ENCODE measurements around the gene CTNS. TPM values are rescaled to one million over a fixed set of nuclear protein-coding genes. Genes with fewer than 3 reads are reported as not detected.

CTNS gene
- total RNA-seq, 4 donors from 2014 or later = 1.2 to 25.7 (median 18.8) TPM

DNA sequence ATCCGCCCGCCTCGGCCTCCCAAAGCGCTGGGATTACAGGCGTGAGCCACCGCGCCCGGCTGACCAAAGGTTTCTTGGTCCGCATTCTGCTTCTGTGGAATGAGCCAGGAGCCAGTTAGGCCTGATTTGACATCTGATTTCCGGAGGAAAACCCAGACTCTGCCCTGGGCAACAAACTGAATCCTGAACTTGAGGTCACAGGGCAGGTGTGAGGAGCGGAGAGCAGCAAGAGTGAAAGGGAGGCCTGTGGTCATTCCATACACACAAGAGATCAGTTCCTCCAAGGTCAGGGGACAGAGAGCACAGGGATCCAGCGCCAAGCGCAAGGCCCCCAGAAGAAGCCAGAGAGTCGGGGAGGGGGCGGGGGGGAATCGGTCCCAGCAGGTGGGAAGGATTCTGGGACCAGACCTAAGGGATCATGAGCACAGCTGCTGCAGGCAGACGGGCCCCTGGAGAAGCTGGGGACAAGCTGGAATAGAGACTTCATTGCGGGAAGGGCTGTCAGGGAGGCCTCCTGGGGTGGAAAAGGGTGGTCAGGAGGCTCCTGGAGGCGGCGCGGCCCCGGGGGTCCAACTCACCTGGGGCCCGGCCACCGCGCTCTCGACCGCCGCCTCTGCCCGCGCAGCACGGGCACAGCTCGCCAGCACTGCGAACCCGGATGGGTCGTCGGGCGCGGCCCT lies 946 bp upstream of the CTNS start:
- H3K27me3 ChIP-seq = no peaks in the 10 kb centered on the region
- TF ChIP-seq, protein P1, sequence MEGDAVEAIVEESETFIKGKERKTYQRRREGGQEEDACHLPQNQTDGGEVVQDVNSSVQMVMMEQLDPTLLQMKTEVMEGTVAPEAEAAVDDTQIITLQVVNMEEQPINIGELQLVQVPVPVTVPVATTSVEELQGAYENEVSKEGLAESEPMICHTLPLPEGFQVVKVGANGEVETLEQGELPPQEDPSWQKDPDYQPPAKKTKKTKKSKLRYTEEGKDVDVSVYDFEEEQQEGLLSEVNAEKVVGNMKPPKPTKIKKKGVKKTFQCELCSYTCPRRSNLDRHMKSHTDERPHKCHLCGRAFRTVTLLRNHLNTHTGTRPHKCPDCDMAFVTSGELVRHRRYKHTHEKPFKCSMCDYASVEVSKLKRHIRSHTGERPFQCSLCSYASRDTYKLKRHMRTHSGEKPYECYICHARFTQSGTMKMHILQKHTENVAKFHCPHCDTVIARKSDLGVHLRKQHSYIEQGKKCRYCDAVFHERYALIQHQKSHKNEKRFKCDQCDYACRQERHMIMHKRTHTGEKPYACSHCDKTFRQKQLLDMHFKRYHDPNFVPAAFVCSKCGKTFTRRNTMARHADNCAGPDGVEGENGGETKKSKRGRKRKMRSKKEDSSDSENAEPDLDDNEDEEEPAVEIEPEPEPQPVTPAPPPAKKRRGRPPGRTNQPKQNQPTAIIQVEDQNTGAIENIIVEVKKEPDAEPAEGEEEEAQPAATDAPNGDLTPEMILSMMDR (IDR thresholded peaks at IDR 0.05) = peak in 1 of 5 experiments; percentile 11
- no peak for TF ChIP-seq POLR2A (IDR thresholded peaks at IDR 0.05)
- peak in 2 of 3 donors; percentile 8 to 19 for TF ChIP-seq POLR2AphosphoS5 (IDR thresholded peaks at IDR 0.05)
- no peak for TF ChIP-seq EP300 (IDR thresholded peaks at IDR 0.05; ENCODE audit: low read depth)
- no peaks in the 10 kb centered on the region for H3K36me3 ChIP-seq
- in situ Hi-C loops (cut with MboI; ENCODE audit: low pct_ligation_motif_present in 1 of 4, low pct_unique_long_range_greater_than_20kb in 1 of 4, low sequenced_read_pairs in 3 of 4) = loop anchor here in 3 of 4 donors (25.0 kb wide), 1 partner anchor 598 kb away; no protein-coding TSS in a partner anchor
- 12% methylated on average over 38 of the region's 38 CpGs; no CpG with 5 or more reads in 1 of the 2 donors for WGBS, 2 donors (ENCODE audit: low coverage in 1 of 2)
- peaks cover 7 to 25% (median 15%) of the 10 kb centered on the region in 4 donors for H3K4me1 ChIP-seq
- peak overlapping the region; percentile 94 to 96 (median 96) for H3K27ac ChIP-seq
- no peaks in the 10 kb centered on the region for H3K9me3 ChIP-seq
- intact Hi-C loops (cut with DNase I; ENCODE audit: low total_unique reads) = no loop called here
- peak overlapping the region; percentile 81 to 87 (median 84) for H3K4me3 ChIP-seq
- DNase-seq = peak; percentile 61

- TF ChIP-seq EP300 (IDR thresholded peaks at IDR 0.05; ENCODE audit: low read depth) = no peak
- no peak for TF ChIP-seq POLR2AphosphoS5 (IDR thresholded peaks at IDR 0.05)
- TF ChIP-seq, protein P1 (IDR thresholded peaks at IDR 0.05) = no peak
- TF ChIP-seq POLR2A (IDR thresholded peaks at IDR 0.05) = no peak
- 4 to 10% methylated on average over 2 to 10 of the region's 31 CpGs for WGBS, 2 donors (ENCODE audit: low coverage in 1 of 2)
- DNase-seq = no peak
- H3K4me3 ChIP-seq = peak overlapping the region; percentile 81 to 87 (median 84)
- H3K27ac ChIP-seq = peak overlapping the region; percentile 94 to 96 (median 96)
- intact Hi-C loops (cut with DNase I; ENCODE audit: low total_unique reads) = no loop called here
- peaks cover 7 to 25% (median 15%) of the 10 kb centered on the region in 4 donors for H3K4me1 ChIP-seq
- no peaks in the 10 kb centered on the region for H3K27me3 ChIP-seq
- in situ Hi-C loops (cut with MboI; ENCODE audit: low pct_ligation_motif_present in 1 of 4, low pct_unique_long_range_greater_than_20kb in 1 of 4, low sequenced_read_pairs in 3 of 4) = loop anchor here in 3 of 4 donors (25.0 kb wide), 1 partner anchor 600 kb away; no protein-coding TSS in a partner anchor
- no peaks in the 10 kb centered on the region for H3K9me3 ChIP-seq
- no peaks in the 10 kb centered on the region for H3K36me3 ChIP-seq
These were observed 381 bp downstream of the CTNS start for GRCh38 chr17:3636908-3637373.

GRCh38 chr17:3639981-3640596 lies 3.5 kb downstream of the CTNS start:
- peaks cover 7 to 15% (median 12%) of the 10 kb centered on the region in 4 donors for H3K4me1 ChIP-seq
- H3K27me3 ChIP-seq = no peaks in the 10 kb centered on the region
- 66 to 75% methylated on average over 4 to 7 of the region's 7 CpGs for WGBS, 2 donors (ENCODE audit: low coverage in 1 of 2)
- intact Hi-C loops (cut with DNase I; ENCODE audit: low total_unique reads) = no loop called here
- no peaks in the 10 kb centered on the region for H3K9me3 ChIP-seq
- H3K4me3 ChIP-seq = no peak overlapping the region
- no peak for DNase-seq
- TF ChIP-seq EP300 (IDR thresholded peaks at IDR 0.05; ENCODE audit: low read depth) (no peak), POLR2AphosphoS5 (IDR thresholded peaks at IDR 0.05) (no peak), POLR2A (IDR thresholded peaks at IDR 0.05) (no peak)
- TF ChIP-seq, protein P1 (IDR thresholded peaks at IDR 0.05) = no peak
- H3K27ac ChIP-seq = no peak overlapping the region
- in situ Hi-C loops (cut with MboI; ENCODE audit: low pct_ligation_motif_present in 1 of 4, low pct_unique_long_range_greater_than_20kb in 1 of 4, low sequenced_read_pairs in 3 of 4) = loop anchor here in 3 of 4 donors (25.0 kb wide), 1 partner anchor 603 kb away; no protein-coding TSS in a partner anchor
- H3K36me3 ChIP-seq = no peaks in the 10 kb centered on the region

DNA sequence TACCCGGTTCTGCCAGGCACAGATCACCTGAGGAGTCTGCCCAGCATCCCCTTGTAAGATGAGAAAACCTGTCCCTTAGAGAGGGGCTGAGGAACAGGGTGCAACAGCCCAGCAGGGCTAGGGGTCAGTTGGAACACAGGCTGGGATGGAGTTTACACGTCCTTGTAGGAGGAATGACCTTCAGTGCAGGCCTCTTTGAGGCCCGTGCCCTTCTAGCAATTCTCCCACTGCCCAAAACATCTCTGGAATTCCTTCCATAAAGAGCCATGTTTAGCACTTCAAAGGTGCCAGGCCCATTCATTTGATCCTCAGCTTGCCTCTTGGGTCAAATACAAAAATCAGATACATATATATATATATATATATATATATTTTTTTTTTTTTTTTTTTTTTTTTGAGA lies 4.5 kb downstream of the CTNS start:
- H3K27me3 ChIP-seq = no peaks in the 10 kb centered on the region
- H3K9me3 ChIP-seq = no peaks in the 10 kb centered on the region
- 85% methylated on average over 3 of the region's 3 CpGs; no CpG with 5 or more reads in 1 of the 2 donors for WGBS, 2 donors (ENCODE audit: low coverage in 1 of 2)
- no peak overlapping the region for H3K4me3 ChIP-seq
- H3K27ac ChIP-seq = no peak overlapping the region
- TF ChIP-seq, protein P1 (IDR thresholded peaks at IDR 0.05) = no peak
- no peak for TF ChIP-seq EP300 (IDR thresholded peaks at IDR 0.05; ENCODE audit: low read depth)
- TF ChIP-seq POLR2AphosphoS5 (IDR thresholded peaks at IDR 0.05) = no peak
- peaks cover 7 to 11% (median 9%) of the 10 kb centered on the region in 4 donors for H3K4me1 ChIP-seq
- intact Hi-C loops (cut with DNase I; ENCODE audit: low total_unique reads) (no loop called here), in situ Hi-C loops (cut with MboI; ENCODE audit: low pct_ligation_motif_present in 1 of 4, low pct_unique_long_range_greater_than_20kb in 1 of 4, low sequenced_read_pairs in 3 of 4) (loop anchor here in 3 of 4 donors (25.0 kb wide), 1 partner anchor 604 kb away; no protein-coding TSS in a partner anchor)
- H3K36me3 ChIP-seq = no peaks in the 10 kb centered on the region
- no peak for DNase-seq

Data from transverse colon (tissue), 4 donors.